IMR-90 (cell line): ENCODE results near the gene OR5M10. TPM values are rescaled to one million over a fixed set of nuclear protein-coding genes. Genes with fewer than 3 reads are reported as not detected.

Experiments used
- ATAC-seq: fragments of 200-7000 bp; cut with Tn5 transposase; 2 replicates; pipeline ENCODE4 v1.9.1; 2020; ENCODE audit warnings: low read depth, mild to moderate bottlenecking, moderate library complexity
- BruUV-seq: library from RNA; stranded (reverse); fragments of 400-500 nt; replicated peaks from 2 replicates; lab custom pipeline; 2021; lab: Mats Ljungman, UMichigan
- CTCF ChIA-PET: fragments of 300-600 bp; formaldehyde crosslinking; extraction: SDS; loops from one replicate; lab custom pipeline; 2021; ENCODE audit warnings: antibody characterized with exemption; lab: Yijun Ruan, JAX
- POLR2A ChIA-PET: fragments of 300-600 bp; sonication (Branson Sonifier 250); formaldehyde crosslinking; loops from one replicate; lab custom pipeline; 2022; ENCODE audit warnings: antibody characterized with exemption; ENCODE audit not compliant: unreplicated experiment; lab: Charles Lee
- DNase-seq: peaks from one replicate; pipeline ENCODE4 v3.0.0; 2013
- H2AFZ ChIP-seq: replicated peaks from 2 replicates; pipeline ENCODE3; 2013; ENCODE audit warnings: low read length, mild to moderate bottlenecking; ENCODE audit not compliant: poor library complexity
- H2AK5ac ChIP-seq: 2 replicates; pipeline ENCODE4 v1.6.1; 2013; ENCODE audit warnings: low read depth, low read length, inconsistent platforms
- H2AK9ac ChIP-seq: replicated peaks from 2 replicates; pipeline ENCODE3; 2013; ENCODE audit warnings: mild to moderate bottlenecking, low read depth, low read length, moderate library complexity; ENCODE audit not compliant: poor library complexity
- H2BK120ac ChIP-seq: 2 replicates; pipeline ENCODE4 v1.6.1; 2013; ENCODE audit warnings: low read depth, low read length, inconsistent platforms
- H2BK15ac ChIP-seq: 3 replicates; pipeline ENCODE4 v1.6.1; 2013; ENCODE audit warnings: low read depth, low read length, inconsistent platforms
- H2BK20ac ChIP-seq: 2 replicates; pipeline ENCODE4 v1.6.1; 2013; ENCODE audit warnings: low read depth, mild to moderate bottlenecking, inconsistent platforms, low read length, moderate library complexity
- H2BK5ac ChIP-seq: 2 replicates; pipeline ENCODE4 v1.6.1; 2013; ENCODE audit warnings: mild to moderate bottlenecking, low read depth, low read length, inconsistent platforms; ENCODE audit not compliant: poor library complexity, severe bottlenecking
- H3K14ac ChIP-seq: replicated peaks from 2 replicates; pipeline ENCODE4 v1.6.1; 2013; ENCODE audit warnings: low read depth, low read length, inconsistent platforms
- H3K18ac ChIP-seq: 2 replicates; pipeline ENCODE4 v1.6.1; 2013; ENCODE audit warnings: low read depth, low read length, control low read depth
- H3K23ac ChIP-seq: 2 replicates; pipeline ENCODE4 v1.6.1; 2013; ENCODE audit warnings: low read depth, low read length, inconsistent platforms
- H3K27ac ChIP-seq: 2 replicates; pipeline ENCODE4 v1.5.1; 2013; ENCODE audit warnings: mild to moderate bottlenecking, control low read depth, low read length; ENCODE audit not compliant: insufficient read depth
- H3K27me3 ChIP-seq: 2 replicates; pipeline ENCODE4 v1.6.1; 2013; ENCODE audit warnings: low read length; ENCODE audit not compliant: control insufficient read depth, insufficient read depth
- H3K36me3 ChIP-seq: 2 replicates; pipeline ENCODE4 v1.6.1; 2013; ENCODE audit warnings: low read length, mixed read lengths; ENCODE audit not compliant: control insufficient read depth, insufficient read depth
- H3K4ac ChIP-seq: 2 replicates; pipeline ENCODE4 v1.6.1; 2013; ENCODE audit warnings: low read depth, low read length, inconsistent platforms
- H3K4me1 ChIP-seq: 2 replicates; pipeline ENCODE4 v1.6.1; 2013; ENCODE audit warnings: low read length, mixed read lengths; ENCODE audit not compliant: control insufficient read depth, insufficient read depth
- H3K4me2 ChIP-seq: 2 replicates; pipeline ENCODE4 v1.6.1; 2013; ENCODE audit warnings: low read depth, mild to moderate bottlenecking, control low read depth, low read length, moderate library complexity
- H3K4me3 ChIP-seq: 2 replicates; pipeline ENCODE4 v1.5.1; 2013; ENCODE audit warnings: low read depth, mild to moderate bottlenecking, control low read depth, low read length, moderate library complexity; ENCODE audit not compliant: insufficient read depth
- H3K56ac ChIP-seq: 2 replicates; pipeline ENCODE4 v1.6.1; 2013; ENCODE audit warnings: low read length, inconsistent platforms; ENCODE audit not compliant: insufficient read depth; ENCODE audit errors: extremely low read depth
- H3K79me1 ChIP-seq, 2 experiments: 2 replicates each; pipeline ENCODE4 v1.6.1; 2013; ENCODE audit warnings: low read length in 2 of 2, inconsistent platforms in 1 of 2, low read depth in 1 of 2
- H3K9ac ChIP-seq: 2 replicates; pipeline ENCODE4 v1.6.1; 2013; ENCODE audit warnings: low read depth, low read length, control low read depth
- H3K9me1 ChIP-seq: 2 replicates; pipeline ENCODE4 v1.6.1; 2013; ENCODE audit warnings: low read length, inconsistent platforms; ENCODE audit not compliant: insufficient read depth
- H3K9me3 ChIP-seq: 2 replicates; pipeline ENCODE4 v1.6.1; 2013; ENCODE audit warnings: low read length; ENCODE audit not compliant: control insufficient read depth, insufficient read depth
- H4K20me1 ChIP-seq: 2 replicates; pipeline ENCODE4 v1.6.1; 2013; ENCODE audit warnings: low read length, inconsistent platforms; ENCODE audit not compliant: insufficient read depth
- H4K5ac ChIP-seq: 2 replicates; pipeline ENCODE4 v1.6.1; 2013; ENCODE audit warnings: mild to moderate bottlenecking, low read depth, low read length, control low read depth
- H4K8ac ChIP-seq, 2 experiments: 2 replicates each; pipeline ENCODE4 v1.6.1; 2013; ENCODE audit warnings: low read depth in 2 of 2, low read length in 2 of 2, control low read depth in 1 of 2, inconsistent platforms in 1 of 2
- H4K91ac ChIP-seq: 2 replicates; pipeline ENCODE4 v1.6.1; 2013; ENCODE audit warnings: low read depth, low read length, inconsistent platforms; ENCODE audit not compliant: insufficient read depth
- BHLHE40 ChIP-seq: fragments of 150-350 bp; IDR thresholded peaks from 2 replicates; pipeline ENCODE4 v1.6.1; 2016; ENCODE audit warnings: mild to moderate bottlenecking, low read depth, low read length
- CEBPB ChIP-seq: IDR thresholded peaks from 2 replicates; pipeline ENCODE4 v1.6.1; 2012; ENCODE audit warnings: low read depth, low read length, improper control_type of control experiment
- CHD1 ChIP-seq: IDR thresholded peaks from 2 replicates; pipeline ENCODE4 v1.6.1; 2012; ENCODE audit warnings: low read depth, low read length, improper control_type of control experiment
- CTCF ChIP-seq: conservative IDR thresholded peaks from 2 replicates; pipeline ENCODE4 v1.5.1; 2012; ENCODE audit warnings: mild to moderate bottlenecking, low read depth, low read length, improper control_type of control experiment
- ELK1 ChIP-seq: fragments of 150-350 bp; IDR thresholded peaks from 2 replicates; pipeline ENCODE4 v1.6.1; 2016; ENCODE audit warnings: low read depth, mild to moderate bottlenecking, low read length, moderate library complexity, borderline replicate concordance
- FOS ChIP-seq: fragments of 150-350 bp; IDR thresholded peaks from 2 replicates; pipeline ENCODE4 v1.6.1; 2016; ENCODE audit warnings: low read depth, low read length
- MAFK ChIP-seq: IDR thresholded peaks from 2 replicates; pipeline ENCODE4 v1.6.1; 2012; ENCODE audit warnings: low read depth, low read length, improper control_type of control experiment
- MAZ ChIP-seq: IDR thresholded peaks from 2 replicates; pipeline ENCODE4 v1.6.1; 2012; ENCODE audit warnings: low read depth, mild to moderate bottlenecking, low read length, improper control_type of control experiment, moderate library complexity, borderline replicate concordance
- MXI1 ChIP-seq: IDR thresholded peaks from 2 replicates; pipeline ENCODE4 v1.6.1; 2012; ENCODE audit warnings: low read depth, mild to moderate bottlenecking, low read length, moderate library complexity, borderline replicate concordance
- NFE2L2 ChIP-seq: fragments of 150-350 bp; IDR thresholded peaks from 2 replicates; pipeline ENCODE4 v1.6.1; 2016; ENCODE audit warnings: low read depth, mild to moderate bottlenecking, low read length
- POLR2A ChIP-seq: IDR thresholded peaks from 2 replicates; pipeline ENCODE4 v1.6.1; 2012; ENCODE audit warnings: mild to moderate bottlenecking, low read depth, low read length
- RAD21 ChIP-seq: IDR thresholded peaks from 2 replicates; pipeline ENCODE4 v1.6.1; 2012; ENCODE audit warnings: low read length, improper control_type of control experiment
- RCOR1 ChIP-seq: IDR thresholded peaks from 2 replicates; pipeline ENCODE4 v1.6.1; 2012; ENCODE audit warnings: mild to moderate bottlenecking, low read length, improper control_type of control experiment; ENCODE audit not compliant: insufficient replicate concordance
- RFX5 ChIP-seq: IDR thresholded peaks from 2 replicates; pipeline ENCODE4 v1.8.0; 2012; ENCODE audit warnings: low read depth, mild to moderate bottlenecking, low read length, moderate library complexity
- SMC3 ChIP-seq: fragments of 150-350 bp; IDR thresholded peaks from 2 replicates; pipeline ENCODE4 v1.6.1; 2016; ENCODE audit warnings: low read depth, mild to moderate bottlenecking, antibody characterized with exemption, low read length, moderate library complexity
- WGBS, 2 experiments: methylation state at CpG; one replicate each; pipeline versions ENCODE4 v1.1.5 to v1.1.7; 2013; ENCODE audit warnings: missing lambda C conversion rate in 2 of 2; ENCODE audit not compliant: insufficient read length in 1 of 2; ENCODE audit errors: extremely low coverage in 2 of 2; 5-methylcytosine and 5-hydroxymethylcytosine counted together
- dilution Hi-C: fragments of 300-500 bp; cut with HindIII; formaldehyde crosslinking; loops from one replicate; pipeline ENCODE4 v1.14.3; 2018; ENCODE audit warnings: low sequenced_read_pairs; ENCODE audit not compliant: unreplicated experiment
- in situ Hi-C: fragments of 300-500 bp; cut with MboI; formaldehyde crosslinking; loops from 3 replicates; pipeline ENCODE4 v1.14.3; 2019; ENCODE audit warnings: low sequenced_read_pairs, inconsistent platforms, mixed read lengths
- intact Hi-C: fragments of 100-400 bp; cut with micrococcal nuclease; formaldehyde crosslinking; loops from 2 replicates; pipeline ENCODE4 v1.10.0; 2022
- polyA plus RNA-seq, 3 experiments: library from polyadenylated mRNA; depleted of rRNA; stranded (reverse); fragments of >200 nt; gene quantifications; 2 replicates each; pipeline ENCODE4 v1.2.3, GENCODE V29; 2012; ENCODE audit warnings: low replicate concordance in 1 of 3
- total RNA-seq: library from RNA; depleted of rRNA; stranded (reverse); fragments of >200 nt; gene quantifications from 2 replicates; pipeline ENCODE4 v1.2.3, GENCODE V29; 2012
- TF ChIP-seq, protein P1 (sequence below): fragments of 150-350 bp; IDR thresholded peaks from 2 replicates; pipeline ENCODE4 v1.6.1; 2017; ENCODE audit warnings: mild to moderate bottlenecking, antibody characterized with exemption, low read length, low read depth

OR5M10 gene
- total and polyA plus RNA-seq, 2 of the 4 experiments (the other 2 are of a cell fraction) = not detected

GRCh38 chr11:56533054-56533740 lies 44.3 kb downstream of the OR5M10 start:
- intact Hi-C loops = no loop called here
- H3K4me3 ChIP-seq = no peak overlapping the region

More at GRCh38 chr11:56533054-56533740, 44.3 kb downstream of the OR5M10 start:
- ATAC-seq (no peak), DNase-seq (no peak)
- no peak overlapping the region for H4K91ac ChIP-seq
- peaks cover 2% of the 10 kb centered on the region; the same call in 1 of the 2 replicates for H3K9me3 ChIP-seq
- no peak overlapping the region for H4K5ac ChIP-seq
- no peaks in the 10 kb centered on the region for H3K27me3 ChIP-seq
- H3K14ac ChIP-seq = no peak overlapping the region
- no peak overlapping the region for H3K4me2 ChIP-seq
- H2AK5ac ChIP-seq = no peak overlapping the region
- in situ Hi-C loops = no loop called here
- H2BK120ac ChIP-seq = no peak overlapping the region
- H3K27ac ChIP-seq = no peak overlapping the region
- H3K18ac ChIP-seq = no peak overlapping the region
- ChIA-PET CTCF (no interaction called here), POLR2A (no interaction called here)
- no peak overlapping the region for H2BK20ac ChIP-seq
- H3K79me1 ChIP-seq = no peaks in the 10 kb centered on the region
- 0% methylated on average over 1 of the region's 3 CpGs; no CpG with 5 or more reads in 1 of the 2 experiments for WGBS, 2 experiments
- no peaks in the 10 kb centered on the region for H4K20me1 ChIP-seq
- H3K4ac ChIP-seq = no peak overlapping the region
- no peak overlapping the region for H2AK9ac ChIP-seq
- H3K9me1 ChIP-seq = no peaks in the 10 kb centered on the region
- no peaks in the 10 kb centered on the region for H3K4me1 ChIP-seq
- H2BK15ac ChIP-seq = no peak overlapping the region
- H2AFZ ChIP-seq = no peak overlapping the region
- no peak overlapping the region for H3K23ac ChIP-seq
- no peak overlapping the region for H3K9ac ChIP-seq
- BruUV-seq = no TSS peak
- H4K8ac ChIP-seq = no peak overlapping the region
- no peak overlapping the region for H2BK5ac ChIP-seq
- H3K56ac ChIP-seq = no peak overlapping the region
- no peak for TF ChIP-seq CEBPB
- TF ChIP-seq SMC3 = no peak
- no peak for TF ChIP-seq FOS
- TF ChIP-seq BHLHE40 = no peak
- TF ChIP-seq MAFK = no peak
- no peak for TF ChIP-seq RAD21
- no peak for TF ChIP-seq RFX5
- no peak for TF ChIP-seq RCOR1
- no peak for TF ChIP-seq NFE2L2
- TF ChIP-seq, protein P1, sequence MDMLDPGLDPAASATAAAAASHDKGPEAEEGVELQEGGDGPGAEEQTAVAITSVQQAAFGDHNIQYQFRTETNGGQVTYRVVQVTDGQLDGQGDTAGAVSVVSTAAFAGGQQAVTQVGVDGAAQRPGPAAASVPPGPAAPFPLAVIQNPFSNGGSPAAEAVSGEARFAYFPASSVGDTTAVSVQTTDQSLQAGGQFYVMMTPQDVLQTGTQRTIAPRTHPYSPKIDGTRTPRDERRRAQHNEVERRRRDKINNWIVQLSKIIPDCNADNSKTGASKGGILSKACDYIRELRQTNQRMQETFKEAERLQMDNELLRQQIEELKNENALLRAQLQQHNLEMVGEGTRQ = no peak
- no peak for TF ChIP-seq ELK1
- no peak for TF ChIP-seq POLR2A
- no peak for TF ChIP-seq MXI1
- TF ChIP-seq CHD1 = no peak
- TF ChIP-seq CTCF = no peak
- TF ChIP-seq MAZ = no peak
- dilution Hi-C loops = no loop called here
- H3K36me3 ChIP-seq = no peaks in the 10 kb centered on the region
